Activated T-helper 2 cell treated with anti-CD3 and anti-CD28 coated beads, Interferon-gamma antibody, Interleukin-2, Interleukin-4, amounts not matched to agents 10 μg/mL and 5 μg/mL and 100 μg/mL, durations not matched to agents 14 hours and 24 hours and 36 hours (primary cell): ENCODE results near the gene COQ7. TPM values are rescaled to one million over a fixed set of nuclear protein-coding genes. Genes with fewer than 3 reads are reported as not detected.

Experiments used
- DNase-seq: peaks from one replicate; pipeline ENCODE4 v3.0.0; 2021; ENCODE audit warnings: low spot score
- H3K27ac Mint-ChIP-seq: one replicate; pipeline ENCODE4 v1.8.0; 2021; ENCODE audit warnings: mixed read lengths
- H3K27me3 Mint-ChIP-seq: one replicate; pipeline ENCODE4 v1.8.0; 2021; ENCODE audit warnings: low read depth, mixed read lengths
- H3K36me3 Mint-ChIP-seq: one replicate; pipeline ENCODE4 v1.8.0; 2021; ENCODE audit warnings: low read depth, mixed read lengths
- H3K4me1 Mint-ChIP-seq: one replicate; pipeline ENCODE4 v1.8.0; 2021; ENCODE audit warnings: low read depth, mixed read lengths
- H3K4me3 Mint-ChIP-seq: one replicate; pipeline ENCODE4 v1.8.0; 2021; ENCODE audit warnings: low read depth, mild to moderate bottlenecking, moderate library complexity, mixed read lengths
- H3K9me3 Mint-ChIP-seq: one replicate; pipeline ENCODE4 v1.8.0; 2021; ENCODE audit warnings: mixed read lengths
- intact Hi-C: fragments of 100-400 bp; cut with micrococcal nuclease; formaldehyde crosslinking; loops from one replicate; pipeline ENCODE4 v1.15.1; 2023
- total RNA-seq: library from RNA; stranded (reverse); gene quantifications from 2 replicates; pipeline ENCODE4 v1.2.3, GENCODE V29; 2022

COQ7 gene
- total RNA-seq, 1 donor from 2014 or later, result 19.7 TPM

- no peaks in the 10 kb centered on the region for H3K27me3 Mint-ChIP-seq
- H3K9me3 Mint-ChIP-seq, result no peaks in the 10 kb centered on the region
- intact Hi-C loops, result no loop called here
- no peak overlapping the region for H3K27ac Mint-ChIP-seq
- H3K4me3 Mint-ChIP-seq, result no peak overlapping the region
- H3K4me1 Mint-ChIP-seq, result peaks cover 2% of the 10 kb centered on the region
- peak; percentile 44 for DNase-seq
- peaks cover 18% of the 10 kb centered on the region for H3K36me3 Mint-ChIP-seq
Observed at GRCh38 chr16:19071811-19072777, 4.7 kb downstream of the COQ7 start.

GRCh38 chr16:19073344-19073743, 5.9 kb downstream of the COQ7 start:
- Mint-ChIP-seq H3K4me3 (no peak overlapping the region), H3K4me1 (no peaks in the 10 kb centered on the region), H3K36me3 (peaks cover 18% of the 10 kb centered on the region), H3K9me3 (no peaks in the 10 kb centered on the region), H3K27ac (no peak overlapping the region), H3K27me3 (no peaks in the 10 kb centered on the region)
- intact Hi-C loops, result no loop called here
- DNase-seq, result no peak

GRCh38 chr16:19073863-19074262, 6.4 kb downstream of the COQ7 start:
- Mint-ChIP-seq H3K9me3 (no peaks in the 10 kb centered on the region), H3K4me1 (no peaks in the 10 kb centered on the region), H3K4me3 (no peak overlapping the region)

GRCh38 chr16:19075511-19075910, 8.1 kb downstream of the COQ7 start:
- H3K27me3 Mint-ChIP-seq, result no peaks in the 10 kb centered on the region
- H3K27ac Mint-ChIP-seq, result no peak overlapping the region
- DNase-seq, result no peak
- intact Hi-C loops, result no loop called here
- no peak overlapping the region for H3K4me3 Mint-ChIP-seq
- no peaks in the 10 kb centered on the region for H3K9me3 Mint-ChIP-seq
- peaks cover 32% of the 10 kb centered on the region for H3K36me3 Mint-ChIP-seq
- no peaks in the 10 kb centered on the region for H3K4me1 Mint-ChIP-seq

More at GRCh38 chr16:19073863-19074262, 6.4 kb downstream of the COQ7 start:
- no peak overlapping the region for H3K27ac Mint-ChIP-seq
- peaks cover 22% of the 10 kb centered on the region for H3K36me3 Mint-ChIP-seq
- intact Hi-C loops, result no loop called here
- H3K27me3 Mint-ChIP-seq, result no peaks in the 10 kb centered on the region
- no peak for DNase-seq

- Mint-ChIP-seq H3K36me3 (peaks cover 37% of the 10 kb centered on the region), H3K9me3 (no peaks in the 10 kb centered on the region), H3K27me3 (no peaks in the 10 kb centered on the region), H3K4me3 (no peak overlapping the region), H3K4me1 (no peaks in the 10 kb centered on the region), H3K27ac (no peak overlapping the region)
- intact Hi-C loops, result no loop called here
- DNase-seq, result no peak
Observed at GRCh38 chr16:19077879-19078278, 10.5 kb downstream of the COQ7 start.

- H3K4me1 Mint-ChIP-seq, result peaks cover 6% of the 10 kb centered on the region
- peaks cover 27% of the 10 kb centered on the region for H3K36me3 Mint-ChIP-seq
- peaks cover 12% of the 10 kb centered on the region for H3K27me3 Mint-ChIP-seq
- no peak overlapping the region for H3K4me3 Mint-ChIP-seq
- H3K27ac Mint-ChIP-seq, result no peak overlapping the region
- intact Hi-C loops, result no loop called here
- no peak for DNase-seq
- H3K9me3 Mint-ChIP-seq, result no peaks in the 10 kb centered on the region
Observed at GRCh38 chr16:19083670-19084069, 16.3 kb downstream of the COQ7 start.

- Mint-ChIP-seq H3K9me3 (no peaks in the 10 kb centered on the region), H3K27ac (no peak overlapping the region), H3K36me3 (peaks cover 23% of the 10 kb centered on the region), H3K27me3 (peaks cover 12% of the 10 kb centered on the region), H3K4me1 (peaks cover 6% of the 10 kb centered on the region), H3K4me3 (no peak overlapping the region)
- DNase-seq, result no peak
- intact Hi-C loops, result no loop called here
Observed at GRCh38 chr16:19084139-19084538, 16.7 kb downstream of the COQ7 start.

- Mint-ChIP-seq H3K4me3 (no peak overlapping the region), H3K36me3 (peaks cover 17% of the 10 kb centered on the region), H3K27me3 (peaks cover 12% of the 10 kb centered on the region), H3K4me1 (peaks cover 6% of the 10 kb centered on the region), H3K9me3 (no peaks in the 10 kb centered on the region), H3K27ac (no peak overlapping the region)
- intact Hi-C loops, result loop anchor here (5.0 kb wide), 1 partner anchor 417 kb away; no protein-coding TSS in a partner anchor
- DNase-seq, result no peak
Observed at GRCh38 chr16:19084879-19085278, 17.5 kb downstream of the COQ7 start.

GRCh38 chr16:19085679-19086200, 18.3 kb downstream of the COQ7 start:
- intact Hi-C loops, result loop anchor here (1.0 to 5.0 kb wide), 5 partner anchors 31 to 417 kb away; no protein-coding TSS in a partner anchor
- Mint-ChIP-seq H3K27ac (no peak overlapping the region), H3K27me3 (peaks cover 12% of the 10 kb centered on the region), H3K4me1 (peaks cover 6% of the 10 kb centered on the region), H3K4me3 (no peak overlapping the region), H3K9me3 (peaks cover 1% of the 10 kb centered on the region), H3K36me3 (peaks cover 13% of the 10 kb centered on the region)
- no peak for DNase-seq

- H3K36me3 Mint-ChIP-seq, result peaks cover 5% of the 10 kb centered on the region
- intact Hi-C loops, result loop anchor here (1.0 to 5.0 kb wide), 5 partner anchors 30 to 416 kb away; no protein-coding TSS in a partner anchor
- peaks cover 12% of the 10 kb centered on the region for H3K27me3 Mint-ChIP-seq
Observed at GRCh38 chr16:19086322-19087199, 19.1 kb downstream of the COQ7 start.

GRCh38 chr16:19088341-19088916, 21.0 kb downstream of the COQ7 start:
- intact Hi-C loops, result loop anchor here (5.0 kb wide), 1 partner anchor 414 kb away; no protein-coding TSS in a partner anchor
- H3K4me1 Mint-ChIP-seq, result peaks cover 6% of the 10 kb centered on the region

More at GRCh38 chr16:19086322-19087199, 19.1 kb downstream of the COQ7 start:
- Mint-ChIP-seq H3K4me1 (peaks cover 6% of the 10 kb centered on the region), H3K27ac (no peak overlapping the region), H3K4me3 (peak overlapping the region; percentile 64), H3K9me3 (peaks cover 7% of the 10 kb centered on the region)
- peak; percentile 72 for DNase-seq

GRCh38 chr16:19089410-19089955, 22.1 kb downstream of the COQ7 start:
- no peak overlapping the region for H3K4me3 Mint-ChIP-seq
- H3K4me1 Mint-ChIP-seq, result peaks cover 6% of the 10 kb centered on the region
- H3K27me3 Mint-ChIP-seq, result peaks cover 12% of the 10 kb centered on the region
- no peak for DNase-seq
- H3K27ac Mint-ChIP-seq, result no peak overlapping the region
- H3K36me3 Mint-ChIP-seq, result no peaks in the 10 kb centered on the region
- peaks cover 24% of the 10 kb centered on the region for H3K9me3 Mint-ChIP-seq
- intact Hi-C loops, result loop anchor here (5.0 kb wide), 1 partner anchor 413 kb away; no protein-coding TSS in a partner anchor

More at GRCh38 chr16:19088341-19088916, 21.0 kb downstream of the COQ7 start:
- no peak overlapping the region for H3K4me3 Mint-ChIP-seq
- no peak overlapping the region for H3K27ac Mint-ChIP-seq
- H3K9me3 Mint-ChIP-seq, result peaks cover 17% of the 10 kb centered on the region
- no peak for DNase-seq
- peaks cover 12% of the 10 kb centered on the region for H3K27me3 Mint-ChIP-seq
- H3K36me3 Mint-ChIP-seq, result no peaks in the 10 kb centered on the region
